HG03103 (cell line): Measurements from ENCODE around the gene ARL14EP.

Experiments
- ATAC-seq: cut with Tn5 transposase; IDR thresholded peaks from one replicate; pipeline ENCODE4 v1.9.1; 2021; ENCODE audit warnings: low read depth; ENCODE audit not compliant: unreplicated experiment

The ARL14EP gene

GRCh38 chr11:30368394-30368793 is 45.5 kb downstream of the ARL14EP start:
- no peak for ATAC-seq

- no peak for ATAC-seq
Observed at GRCh38 chr11:30370164-30370563, 47.3 kb downstream of the ARL14EP start.

GRCh38 chr11:30377347-30377746 is 54.4 kb downstream of the ARL14EP start:
- no peak for ATAC-seq

- no peak for ATAC-seq
Observed at GRCh38 chr11:30380846-30381245, 57.9 kb downstream of the ARL14EP start.

GRCh38 chr11:30381879-30382278 is 59.0 kb downstream of the ARL14EP start:
- no peak for ATAC-seq
